GM10266 (cell line): ENCODE results near the gene DNM2.

Experiments used
- DNase-seq: peaks from one replicate; pipeline ENCODE4 v3.0.0; 2012; ENCODE audit errors: extremely low spot score
- CTCF ChIP-seq: IDR thresholded peaks from 2 replicates; pipeline ENCODE4 v1.5.1; 2012; ENCODE audit warnings: mild to moderate bottlenecking, low read depth; ENCODE audit not compliant: control insufficient read depth, insufficient read depth; ENCODE audit errors: missing control alignments

DNM2 gene

GRCh38 chr19:10811391-10812111, 93.7 kb downstream of the DNM2 start:
- no peak for DNase-seq
- no peak for TF ChIP-seq CTCF

- no peak for DNase-seq
Measured at GRCh38 chr19:10812196-10812595, 94.3 kb downstream of the DNM2 start.

GRCh38 chr19:10812902-10813404, 95.1 kb downstream of the DNM2 start:
- TF ChIP-seq CTCF = no peak
- DNase-seq = no peak

More at GRCh38 chr19:10812196-10812595, 94.3 kb downstream of the DNM2 start:
- TF ChIP-seq CTCF = no peak

- no peak for DNase-seq
Measured at GRCh38 chr19:10815007-10815536, 97.2 kb downstream of the DNM2 start.

GRCh38 chr19:10815969-10816644, 98.2 kb downstream of the DNM2 start:
- no peak for TF ChIP-seq CTCF
- DNase-seq = no peak

More at GRCh38 chr19:10815007-10815536, 97.2 kb downstream of the DNM2 start:
- no peak for TF ChIP-seq CTCF

- no peak for TF ChIP-seq CTCF
- no peak for DNase-seq
Measured at GRCh38 chr19:10816691-10817090, 98.8 kb downstream of the DNM2 start.

- DNase-seq = no peak
- no peak for TF ChIP-seq CTCF
Measured at GRCh38 chr19:10817291-10818038, 99.6 kb downstream of the DNM2 start.
